Left hindlimb (tissue), 1 donor: ENCODE results near the gene PCDHGC5.
A peak's percentile ranks its signal among the peaks of the same experiment; 100 is the strongest.

Experiments
- DNase-seq: peaks from one replicate; pipeline ENCODE4 v3.0.0-alpha.2; 2018

PCDHGC5 gene

DNA sequence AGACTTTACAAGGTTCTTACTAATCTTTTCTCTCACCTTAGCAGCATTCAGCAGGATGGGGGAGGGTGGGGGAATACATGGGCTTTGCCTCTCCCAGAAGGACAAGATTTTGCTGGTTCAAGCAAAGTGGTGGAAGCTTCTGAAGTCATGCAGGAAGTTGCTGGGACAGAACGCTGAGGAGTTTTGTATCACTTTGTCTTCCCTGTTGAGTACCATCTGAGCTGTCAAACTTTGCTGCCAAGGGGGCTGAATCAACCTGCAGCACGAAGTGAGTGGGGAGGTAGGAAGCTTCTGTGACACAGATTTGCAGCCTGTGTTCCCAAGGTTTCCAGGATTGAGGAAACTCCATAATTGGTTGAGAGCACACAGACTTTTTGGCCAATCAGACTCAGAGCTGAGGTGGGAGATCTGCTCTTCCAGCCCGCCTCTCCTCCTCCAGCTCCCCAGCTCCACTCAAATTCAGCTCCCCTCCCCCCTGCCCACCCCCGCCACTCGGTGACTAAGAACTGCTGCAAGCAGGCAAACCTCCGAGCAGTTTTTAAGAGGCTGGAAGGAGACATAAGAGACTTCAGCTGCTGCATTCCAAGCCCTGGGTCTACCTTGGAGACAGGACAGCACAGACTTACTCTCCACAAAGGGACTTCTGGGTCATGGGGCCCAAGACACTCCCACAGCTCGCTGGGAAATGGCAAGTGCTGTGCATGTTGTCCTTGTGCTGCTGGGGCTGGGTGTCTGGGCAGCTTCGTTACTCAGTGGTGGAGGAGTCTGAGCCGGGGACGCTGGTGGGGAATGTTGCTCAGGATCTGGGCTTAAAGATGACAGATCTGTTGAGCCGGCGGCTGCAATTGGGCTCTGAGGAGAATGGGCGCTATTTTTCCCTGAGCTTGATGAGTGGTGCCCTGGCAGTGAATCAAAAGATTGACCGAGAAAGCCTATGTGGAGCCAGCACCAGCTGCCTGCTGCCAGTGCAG is at the start of gene PCDHGC5:
Gene PCDHGC5 (plus strand): TSS at position 491 of the 971 bp plus-strand sequence. CDS start 160 bp downstream, at position 651.
- DNase-seq = no peak

DNA sequence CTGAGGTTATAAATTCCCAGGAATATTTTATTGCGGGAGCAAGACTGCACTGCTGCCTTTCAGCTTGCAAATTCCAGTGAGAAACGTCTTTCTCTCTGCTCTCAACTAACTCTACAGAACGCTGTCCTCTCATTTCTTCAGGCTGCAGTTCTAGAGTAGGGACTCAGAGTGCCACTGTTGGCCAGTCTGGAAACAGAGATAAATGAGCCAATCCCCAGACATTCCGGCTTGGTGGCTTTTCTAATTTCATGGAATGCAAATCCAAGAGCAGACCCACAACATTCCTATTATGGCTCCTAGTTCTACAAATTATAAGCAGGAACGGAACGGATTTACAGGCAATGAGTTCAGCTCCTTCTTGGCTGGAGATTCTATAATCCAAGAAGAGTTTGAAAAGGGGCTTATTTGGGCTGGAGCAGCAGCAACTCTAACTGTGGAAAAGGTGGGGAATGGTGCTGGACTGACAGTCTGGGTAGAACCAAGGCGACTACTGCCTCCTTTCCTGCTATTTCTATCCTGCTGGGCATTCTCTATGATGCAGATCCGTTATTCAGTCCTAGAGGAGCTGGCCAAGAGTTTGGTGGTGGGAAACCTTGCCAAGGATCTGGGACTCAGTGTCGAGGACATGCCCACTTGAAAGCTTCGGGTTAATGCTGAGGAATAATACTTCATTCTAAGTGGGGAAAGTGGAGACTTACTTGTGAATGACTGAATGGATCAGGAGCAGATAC is 49.3 kb upstream of the PCDHGC5 start:
- no peak for DNase-seq

DNA sequence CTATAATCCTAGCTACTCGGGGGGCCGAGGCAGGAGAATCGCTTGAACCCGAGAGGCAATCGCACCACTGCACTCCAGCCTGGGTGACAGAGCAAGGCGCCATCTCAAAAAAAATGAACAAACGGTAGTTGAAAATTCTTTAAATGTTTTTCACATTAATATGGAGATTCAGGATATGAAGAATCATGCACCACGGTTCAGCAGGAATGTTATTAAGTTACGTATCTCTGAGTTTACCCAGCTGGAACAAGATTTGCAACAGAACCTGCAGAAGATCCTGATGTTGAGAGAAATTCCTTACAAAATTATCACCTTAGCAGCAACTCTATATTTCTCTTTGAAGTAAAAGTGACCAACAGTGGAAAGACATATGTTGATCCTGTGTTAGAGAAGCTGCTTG is 48.5 kb upstream of the PCDHGC5 start:
- DNase-seq = no peak

DNA sequence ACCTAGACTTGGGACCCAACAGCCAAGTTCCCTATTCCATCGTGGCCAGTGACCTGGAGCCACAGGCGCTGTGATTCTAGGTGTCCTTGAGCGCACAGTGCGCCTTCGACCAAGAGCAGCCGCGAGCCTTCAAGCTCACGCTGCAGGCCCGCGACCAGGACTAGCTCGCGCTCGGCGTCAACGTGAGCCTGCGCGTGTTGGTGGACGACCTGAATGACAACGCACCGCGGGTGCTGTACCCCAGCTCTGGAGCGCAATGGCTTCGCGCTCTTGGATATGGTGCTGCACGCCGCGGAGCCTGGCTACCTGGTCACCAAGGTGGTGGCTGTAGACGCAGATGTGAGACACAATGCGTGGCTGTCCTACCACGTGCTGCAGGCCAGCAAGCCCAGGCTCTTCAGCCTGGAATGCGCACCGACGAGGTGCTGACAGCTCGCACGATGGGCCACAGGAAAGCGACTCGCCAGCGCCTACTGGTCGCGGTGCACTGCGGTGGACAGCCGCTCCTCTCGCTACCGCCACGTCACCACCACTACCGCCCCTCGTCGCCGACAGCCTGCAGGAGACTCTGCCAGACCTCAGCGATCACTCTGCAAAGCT is 47.2 kb upstream of the PCDHGC5 start:
- DNase-seq = no peak

DNA sequence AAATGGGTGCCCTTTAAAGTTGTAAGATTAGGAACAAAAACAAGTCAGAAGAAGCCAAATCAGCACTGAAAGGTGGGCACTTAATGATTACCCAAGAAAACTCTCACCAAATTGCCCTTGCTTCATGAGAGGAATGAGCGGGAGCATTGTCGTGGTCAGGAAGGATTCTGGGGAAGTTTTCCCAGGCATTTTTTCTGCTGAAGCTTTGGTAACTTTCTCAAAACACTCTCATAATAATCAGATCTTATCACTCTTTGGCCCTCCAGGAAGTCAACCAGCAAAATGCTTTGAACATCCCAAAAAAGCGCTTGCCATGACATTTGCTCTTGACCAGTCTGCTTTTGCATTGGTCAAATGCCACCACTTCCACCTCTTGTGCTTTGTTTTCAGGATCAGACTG is 23.5 kb upstream of the PCDHGC5 start:
- no peak for DNase-seq

DNA sequence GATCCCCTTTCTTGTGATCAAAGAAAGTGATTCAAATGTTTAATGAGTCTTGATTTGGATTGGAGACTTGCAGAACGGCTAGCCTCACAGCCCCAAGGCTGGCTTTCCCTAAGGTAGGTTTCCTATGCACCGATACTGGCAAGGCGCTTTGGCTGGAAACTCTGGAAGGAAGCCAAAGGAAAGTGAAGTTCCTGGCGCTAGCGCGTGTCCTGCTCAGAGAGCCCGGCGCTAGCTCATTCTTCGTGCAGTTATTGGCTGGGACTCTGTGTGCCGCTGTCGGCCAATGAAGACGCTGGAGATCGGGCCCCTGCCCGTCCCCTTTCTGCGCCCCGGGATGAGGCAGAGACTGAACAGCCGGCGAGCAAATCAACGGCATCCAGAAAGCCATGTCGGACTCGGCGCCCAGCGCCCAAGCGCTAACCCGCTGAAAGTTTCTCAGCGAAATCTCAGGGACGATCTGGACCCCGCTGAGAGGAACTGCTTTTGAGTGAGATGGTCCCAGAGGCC is 13.2 kb upstream of the PCDHGC5 start, which contains the start of gene PCDHGC3:
Gene PCDHGC3 (plus strand): TSS at position 342 of the 507 bp plus-strand sequence. CDS start 151 bp downstream, at position 493.
- DNase-seq = peak; percentile 96

DNA sequence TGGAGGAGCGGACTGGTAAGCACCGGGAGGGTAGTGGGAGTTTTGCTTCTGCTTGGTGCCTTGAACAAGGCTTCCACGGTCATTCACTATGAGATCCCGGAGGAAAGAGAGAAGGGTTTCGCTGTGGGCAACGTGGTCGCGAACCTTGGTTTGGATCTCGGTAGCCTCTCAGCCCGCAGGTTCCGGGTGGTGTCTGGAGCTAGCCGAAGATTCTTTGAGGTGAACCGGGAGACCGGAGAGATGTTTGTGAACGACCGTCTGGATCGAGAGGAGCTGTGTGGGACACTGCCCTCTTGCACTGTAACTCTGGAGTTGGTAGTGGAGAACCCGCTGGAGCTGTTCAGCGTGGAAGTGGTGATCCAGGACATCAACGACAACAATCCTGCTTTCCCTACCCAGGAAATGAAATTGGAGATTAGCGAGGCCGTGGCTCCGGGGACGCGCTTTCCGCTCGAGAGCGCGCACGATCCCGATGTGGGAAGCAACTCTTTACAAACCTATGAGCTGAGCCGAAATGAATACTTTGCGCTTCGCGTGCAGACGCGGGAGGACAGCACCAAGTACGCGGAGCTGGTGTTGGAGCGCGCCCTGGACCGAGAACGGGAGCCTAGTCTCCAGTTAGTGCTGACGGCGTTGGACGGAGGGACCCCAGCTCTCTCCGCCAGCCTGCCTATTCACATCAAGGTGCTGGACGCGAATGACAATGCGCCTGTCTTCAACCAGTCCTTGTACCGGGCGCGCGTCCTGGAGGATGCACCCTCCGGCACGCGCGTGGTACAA is 12.6 kb upstream of the PCDHGC5 start:
- DNase-seq = peak; percentile 88

DNA sequence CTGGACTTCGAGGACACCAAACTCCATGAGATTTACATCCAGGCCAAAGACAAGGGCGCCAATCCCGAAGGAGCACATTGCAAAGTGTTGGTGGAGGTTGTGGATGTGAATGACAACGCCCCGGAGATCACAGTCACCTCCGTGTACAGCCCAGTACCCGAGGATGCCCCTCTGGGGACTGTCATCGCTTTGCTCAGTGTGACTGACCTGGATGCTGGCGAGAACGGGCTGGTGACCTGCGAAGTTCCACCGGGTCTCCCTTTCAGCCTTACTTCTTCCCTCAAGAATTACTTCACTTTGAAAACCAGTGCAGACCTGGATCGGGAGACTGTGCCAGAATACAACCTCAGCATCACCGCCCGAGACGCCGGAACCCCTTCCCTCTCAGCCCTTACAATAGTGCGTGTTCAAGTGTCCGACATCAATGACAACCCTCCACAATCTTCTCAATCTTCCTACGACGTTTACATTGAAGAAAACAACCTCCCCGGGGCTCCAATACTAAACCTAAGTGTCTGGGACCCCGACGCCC is 11.8 kb upstream of the PCDHGC5 start:
- DNase-seq = peak; percentile 34

DNA sequence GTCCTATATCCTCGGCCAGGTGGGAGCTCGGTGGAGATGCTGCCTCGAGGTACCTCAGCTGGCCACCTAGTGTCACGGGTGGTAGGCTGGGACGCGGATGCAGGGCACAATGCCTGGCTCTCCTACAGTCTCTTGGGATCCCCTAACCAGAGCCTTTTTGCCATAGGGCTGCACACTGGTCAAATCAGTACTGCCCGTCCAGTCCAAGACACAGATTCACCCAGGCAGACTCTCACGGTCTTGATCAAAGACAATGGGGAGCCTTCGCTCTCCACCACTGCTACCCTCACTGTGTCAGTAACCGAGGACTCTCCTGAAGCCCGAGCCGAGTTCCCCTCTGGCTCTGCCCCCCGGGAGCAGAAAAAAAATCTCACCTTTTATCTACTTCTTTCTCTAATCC is 11.1 kb upstream of the PCDHGC5 start:
- no peak for DNase-seq

DNA sequence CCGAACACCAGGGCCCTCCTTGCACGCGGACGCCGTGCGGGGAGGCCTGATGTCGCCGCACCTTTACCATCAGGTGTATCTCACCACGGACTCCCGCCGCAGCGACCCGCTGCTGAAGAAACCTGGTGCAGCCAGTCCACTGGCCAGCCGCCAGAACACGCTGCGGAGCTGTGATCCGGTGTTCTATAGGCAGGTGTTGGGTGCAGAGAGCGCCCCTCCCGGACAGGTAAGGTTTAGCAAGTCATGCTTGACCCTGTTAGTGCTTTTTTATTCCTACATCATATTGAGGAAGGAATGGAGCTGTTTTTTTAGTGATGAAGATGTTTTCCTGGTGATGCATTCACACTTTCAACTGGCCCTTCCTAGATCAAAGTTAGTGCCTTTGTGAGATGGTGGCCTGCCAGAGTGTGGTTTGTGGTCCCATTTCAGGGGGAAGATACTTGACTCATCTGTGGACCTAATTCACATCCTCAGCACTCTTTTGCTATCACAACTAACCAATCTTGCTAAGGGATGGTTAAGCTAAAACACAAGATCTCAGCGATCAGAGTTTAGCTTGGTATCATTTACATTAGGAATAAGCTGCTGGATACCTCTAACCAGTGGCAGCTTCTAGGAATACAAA is 10.4 kb upstream of the PCDHGC5 start:
- DNase-seq = no peak

DNA sequence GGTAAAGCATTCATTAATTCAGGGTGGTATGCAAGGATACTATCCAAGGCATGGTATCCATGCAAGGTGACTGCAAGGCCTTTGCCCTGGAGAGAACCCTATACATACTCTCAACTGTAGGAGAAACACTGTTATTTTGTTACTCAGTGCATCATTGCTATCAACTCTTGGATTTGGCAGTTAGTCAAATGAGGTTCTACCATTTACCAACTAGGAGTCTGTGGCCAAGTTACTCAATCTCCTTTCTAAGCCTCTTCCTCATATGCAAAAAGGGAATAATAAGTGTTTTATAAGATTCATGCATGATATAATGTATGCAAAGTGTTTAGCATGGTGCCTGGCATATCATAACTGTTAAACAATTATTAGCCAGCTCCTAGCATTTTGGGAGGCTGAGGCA is 9.1 kb upstream of the PCDHGC5 start:
- no peak for DNase-seq

DNA sequence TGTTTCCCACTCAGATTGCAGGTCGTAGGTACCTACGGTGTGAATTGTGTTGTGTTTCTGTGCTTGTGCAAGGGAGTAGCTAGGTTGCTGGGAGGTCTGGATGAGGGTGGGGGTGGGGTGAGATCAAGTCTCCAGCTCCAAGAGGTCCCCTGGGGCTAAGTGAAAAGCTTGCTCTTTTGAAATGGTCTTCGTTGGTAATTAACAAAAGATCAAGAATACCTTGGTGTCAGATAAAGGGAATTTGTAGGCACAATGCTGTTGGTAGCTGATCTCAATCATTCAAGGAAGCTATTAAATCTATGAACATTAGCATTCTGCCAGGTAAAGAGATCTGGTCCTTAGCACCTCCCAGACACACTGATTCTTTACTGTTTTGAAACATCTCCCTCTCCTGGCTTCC is 5.0 kb upstream of the PCDHGC5 start:
- no peak for DNase-seq

DNA sequence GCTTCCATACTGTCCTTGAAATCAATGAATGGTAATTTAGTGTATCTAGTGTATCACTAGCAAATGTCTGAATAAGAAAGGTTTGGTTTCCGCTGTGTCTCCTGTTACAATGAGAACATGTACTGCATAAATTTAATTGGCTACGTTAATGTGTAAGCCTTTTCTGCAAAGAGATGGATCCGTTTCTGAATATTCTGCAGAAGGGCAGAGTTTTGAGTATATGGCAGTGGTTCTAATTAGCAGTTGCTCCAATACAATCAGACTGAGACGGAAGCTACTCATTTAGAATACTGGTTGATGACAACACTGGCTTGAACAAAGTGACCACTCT is 4.6 kb upstream of the PCDHGC5 start:
- no peak for DNase-seq

DNA sequence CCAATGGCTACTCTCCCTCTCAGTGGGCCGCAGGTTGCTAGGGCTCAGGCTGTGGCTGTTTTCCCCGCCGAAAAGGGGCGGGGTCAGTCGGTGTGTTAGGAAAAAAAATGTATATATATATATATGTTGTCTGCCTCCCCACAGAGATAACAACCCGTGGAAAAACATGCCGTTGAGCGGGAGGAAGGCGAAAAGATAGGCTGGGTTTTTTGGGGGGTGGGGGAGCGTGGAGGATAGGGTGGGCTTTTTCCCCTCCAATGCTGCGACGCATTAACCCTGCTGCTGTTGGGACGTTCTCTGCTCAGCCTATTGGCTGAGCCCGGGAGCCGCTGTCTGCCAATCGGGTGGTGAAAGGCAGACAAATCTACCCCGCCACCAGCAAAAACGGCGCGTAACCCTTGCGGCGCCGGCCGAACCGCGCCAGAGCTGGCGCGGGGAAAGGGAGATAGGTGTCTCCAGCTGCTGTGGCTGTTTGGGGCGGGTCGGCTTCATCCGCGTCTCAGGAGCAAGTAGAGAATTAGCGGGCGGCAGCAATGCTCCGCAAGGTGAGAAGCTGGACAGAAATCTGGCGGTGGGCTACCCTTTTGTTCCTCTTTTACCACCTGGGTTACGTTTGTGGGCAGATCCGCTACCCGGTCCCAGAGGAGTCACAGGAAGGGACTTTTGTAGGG is 4.1 kb upstream of the PCDHGC5 start, which contains the start of gene PCDHGC4:
Gene PCDHGC4 (plus strand): TSS at position 390 of the 671 bp plus-strand sequence. CDS start 144 bp downstream, at position 534.
- DNase-seq = no peak

DNA sequence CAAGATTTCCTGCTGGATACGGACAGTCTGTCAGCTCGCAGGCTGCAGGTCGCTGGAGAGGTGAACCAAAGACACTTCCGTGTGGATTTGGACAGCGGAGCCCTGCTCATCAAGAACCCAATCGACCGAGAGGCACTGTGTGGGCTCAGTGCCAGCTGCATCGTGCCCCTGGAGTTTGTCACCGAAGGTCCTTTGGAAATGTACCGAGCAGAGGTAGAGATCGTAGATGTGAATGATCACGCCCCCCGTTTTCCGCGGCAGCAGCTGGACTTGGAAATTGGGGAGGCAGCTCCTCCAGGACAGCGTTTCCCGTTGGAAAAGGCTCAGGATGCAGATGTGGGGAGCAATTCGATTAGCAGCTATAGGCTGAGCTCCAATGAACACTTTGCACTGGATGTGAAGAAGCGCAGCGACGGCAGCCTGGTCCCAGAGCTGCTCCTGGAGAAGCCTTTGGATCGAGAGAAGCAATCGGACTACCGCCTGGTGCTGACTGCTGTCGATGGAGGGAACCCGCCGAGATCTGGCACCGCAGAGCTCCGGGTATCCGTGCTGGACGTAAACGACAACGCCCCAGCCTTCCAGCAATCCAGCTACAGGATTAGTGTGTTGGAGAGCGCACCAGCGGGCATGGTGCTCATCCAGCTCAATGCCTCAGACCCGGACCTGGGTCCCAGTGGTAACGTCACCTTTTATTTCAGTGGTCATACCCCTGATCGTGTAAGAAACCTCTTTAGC is 3.4 kb upstream of the PCDHGC5 start:
- no peak for DNase-seq

DNA sequence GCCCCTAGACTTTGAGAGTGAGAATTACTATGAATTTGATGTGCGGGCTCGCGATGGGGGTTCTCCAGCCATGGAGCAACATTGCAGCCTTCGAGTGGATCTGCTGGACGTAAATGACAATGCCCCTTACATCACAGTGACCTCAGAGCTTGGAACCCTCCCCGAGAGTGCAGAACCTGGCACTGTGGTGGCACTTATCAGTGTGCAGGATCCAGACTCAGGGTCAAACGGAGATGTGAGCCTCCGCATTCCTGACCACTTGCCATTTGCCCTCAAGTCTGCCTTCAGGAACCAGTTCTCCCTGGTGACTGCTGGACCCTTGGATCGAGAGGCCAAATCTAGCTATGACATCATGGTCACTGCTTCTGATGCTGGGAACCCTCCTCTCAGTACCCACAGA is 2.8 kb upstream of the PCDHGC5 start:
- no peak for DNase-seq

DNA sequence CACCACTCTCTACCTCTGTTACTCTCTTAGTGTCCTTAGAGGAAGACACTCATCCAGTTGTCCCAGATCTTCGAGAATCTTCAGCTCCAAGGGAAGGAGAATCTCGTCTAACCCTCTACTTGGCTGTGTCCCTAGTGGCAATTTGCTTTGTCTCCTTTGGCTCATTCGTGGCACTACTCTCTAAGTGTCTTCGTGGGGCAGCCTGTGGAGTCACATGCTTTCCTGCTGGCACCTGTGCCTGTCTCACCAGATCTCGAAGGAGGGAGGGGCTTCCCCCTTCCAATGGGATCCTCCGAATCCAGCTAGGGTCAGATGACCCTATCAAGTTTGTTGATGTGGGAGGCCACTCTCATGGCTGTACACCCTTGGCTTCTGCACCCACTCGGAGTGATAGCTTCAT is 1.8 kb upstream of the PCDHGC5 start:
- no peak for DNase-seq

DNA sequence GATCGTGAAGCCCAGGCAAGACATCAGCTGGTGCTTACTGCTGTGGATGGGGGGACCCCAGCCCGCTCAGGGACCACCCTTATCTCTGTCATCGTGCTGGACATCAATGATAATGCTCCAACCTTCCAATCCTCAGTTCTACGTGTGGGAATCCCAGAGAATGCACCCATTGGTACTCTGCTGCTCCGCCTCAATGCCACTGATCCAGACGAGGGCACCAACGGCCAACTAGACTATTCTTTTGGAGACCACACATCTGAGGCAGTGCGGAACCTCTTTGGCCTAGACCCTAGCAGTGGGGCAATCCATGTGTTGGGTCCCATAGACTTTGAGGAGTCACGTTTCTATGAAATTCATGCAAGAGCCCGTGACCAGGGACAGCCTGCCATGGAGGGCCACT is 960 bp downstream of the PCDHGC5 start:
- DNase-seq = no peak

DNA sequence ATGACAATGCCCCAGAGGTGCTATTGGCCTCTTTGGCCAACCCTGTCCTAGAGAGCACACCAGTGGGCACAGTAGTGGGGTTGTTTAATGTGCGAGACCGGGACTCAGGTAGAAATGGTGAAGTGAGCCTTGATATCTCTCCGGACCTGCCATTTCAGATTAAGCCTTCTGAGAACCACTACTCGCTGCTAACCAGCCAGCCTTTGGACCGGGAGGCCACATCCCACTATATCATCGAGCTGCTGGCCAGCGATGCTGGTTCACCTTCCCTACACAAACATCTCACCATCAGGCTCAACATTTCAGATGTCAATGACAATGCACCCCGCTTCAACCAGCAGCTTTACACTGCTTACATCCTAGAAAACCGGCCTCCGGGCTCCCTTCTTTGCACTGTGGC is 1.4 kb downstream of the PCDHGC5 start:
- DNase-seq = no peak

DNA sequence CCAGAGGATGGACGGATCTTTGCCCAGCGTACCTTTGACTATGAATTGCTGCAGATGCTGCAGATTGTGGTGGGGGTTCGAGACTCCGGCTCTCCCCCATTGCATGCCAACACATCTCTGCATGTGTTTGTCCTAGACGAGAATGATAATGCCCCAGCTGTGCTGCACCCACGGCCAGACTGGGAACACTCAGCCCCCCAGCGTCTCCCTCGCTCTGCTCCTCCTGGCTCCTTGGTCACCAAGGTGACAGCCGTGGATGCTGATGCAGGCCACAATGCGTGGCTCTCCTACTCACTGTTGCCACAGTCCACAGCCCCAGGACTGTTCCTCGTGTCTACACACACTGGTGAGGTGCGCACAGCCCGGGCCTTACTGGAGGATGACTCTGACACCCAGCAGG is 1.9 kb downstream of the PCDHGC5 start:
- no peak for DNase-seq
